IMR-90 (cell line): ENCODE results near the gene SREK1IP1. TPM values are rescaled to one million over a fixed set of nuclear protein-coding genes. Genes with fewer than 3 reads are reported as not detected.

Experiments used
- ATAC-seq: fragments of 200-7000 bp; cut with Tn5 transposase; 2 replicates; pipeline ENCODE4 v1.9.1; 2020; ENCODE audit warnings: low read depth, mild to moderate bottlenecking, moderate library complexity
- BruUV-seq: library from RNA; stranded (reverse); fragments of 400-500 nt; replicated peaks from 2 replicates; lab custom pipeline; 2021; lab: Mats Ljungman, UMichigan
- CTCF ChIA-PET: fragments of 300-600 bp; formaldehyde crosslinking; extraction: SDS; loops from one replicate; lab custom pipeline; 2021; ENCODE audit warnings: antibody characterized with exemption; lab: Yijun Ruan, JAX
- POLR2A ChIA-PET: fragments of 300-600 bp; sonication (Branson Sonifier 250); formaldehyde crosslinking; loops from one replicate; lab custom pipeline; 2022; ENCODE audit warnings: antibody characterized with exemption; ENCODE audit not compliant: unreplicated experiment; lab: Charles Lee
- DNase-seq: peaks from one replicate; pipeline ENCODE4 v3.0.0; 2013
- H2AFZ ChIP-seq: replicated peaks from 2 replicates; pipeline ENCODE3; 2013; ENCODE audit warnings: low read length, mild to moderate bottlenecking; ENCODE audit not compliant: poor library complexity
- H2AK5ac ChIP-seq: 2 replicates; pipeline ENCODE4 v1.6.1; 2013; ENCODE audit warnings: low read depth, low read length, inconsistent platforms
- H2AK9ac ChIP-seq: replicated peaks from 2 replicates; pipeline ENCODE3; 2013; ENCODE audit warnings: mild to moderate bottlenecking, low read depth, low read length, moderate library complexity; ENCODE audit not compliant: poor library complexity
- H2BK120ac ChIP-seq: 2 replicates; pipeline ENCODE4 v1.6.1; 2013; ENCODE audit warnings: low read depth, low read length, inconsistent platforms
- H2BK15ac ChIP-seq: 3 replicates; pipeline ENCODE4 v1.6.1; 2013; ENCODE audit warnings: low read depth, low read length, inconsistent platforms
- H2BK20ac ChIP-seq: 2 replicates; pipeline ENCODE4 v1.6.1; 2013; ENCODE audit warnings: low read depth, mild to moderate bottlenecking, inconsistent platforms, low read length, moderate library complexity
- H2BK5ac ChIP-seq: 2 replicates; pipeline ENCODE4 v1.6.1; 2013; ENCODE audit warnings: mild to moderate bottlenecking, low read depth, low read length, inconsistent platforms; ENCODE audit not compliant: poor library complexity, severe bottlenecking
- H3K14ac ChIP-seq: replicated peaks from 2 replicates; pipeline ENCODE4 v1.6.1; 2013; ENCODE audit warnings: low read depth, low read length, inconsistent platforms
- H3K18ac ChIP-seq: 2 replicates; pipeline ENCODE4 v1.6.1; 2013; ENCODE audit warnings: low read depth, low read length, control low read depth
- H3K23ac ChIP-seq: 2 replicates; pipeline ENCODE4 v1.6.1; 2013; ENCODE audit warnings: low read depth, low read length, inconsistent platforms
- H3K27ac ChIP-seq: 2 replicates; pipeline ENCODE4 v1.5.1; 2013; ENCODE audit warnings: mild to moderate bottlenecking, control low read depth, low read length; ENCODE audit not compliant: insufficient read depth
- H3K27me3 ChIP-seq: 2 replicates; pipeline ENCODE4 v1.6.1; 2013; ENCODE audit warnings: low read length; ENCODE audit not compliant: control insufficient read depth, insufficient read depth
- H3K36me3 ChIP-seq: 2 replicates; pipeline ENCODE4 v1.6.1; 2013; ENCODE audit warnings: low read length, mixed read lengths; ENCODE audit not compliant: control insufficient read depth, insufficient read depth
- H3K4ac ChIP-seq: 2 replicates; pipeline ENCODE4 v1.6.1; 2013; ENCODE audit warnings: low read depth, low read length, inconsistent platforms
- H3K4me1 ChIP-seq: 2 replicates; pipeline ENCODE4 v1.6.1; 2013; ENCODE audit warnings: low read length, mixed read lengths; ENCODE audit not compliant: control insufficient read depth, insufficient read depth
- H3K4me2 ChIP-seq: 2 replicates; pipeline ENCODE4 v1.6.1; 2013; ENCODE audit warnings: low read depth, mild to moderate bottlenecking, control low read depth, low read length, moderate library complexity
- H3K4me3 ChIP-seq: 2 replicates; pipeline ENCODE4 v1.5.1; 2013; ENCODE audit warnings: low read depth, mild to moderate bottlenecking, control low read depth, low read length, moderate library complexity; ENCODE audit not compliant: insufficient read depth
- H3K56ac ChIP-seq: 2 replicates; pipeline ENCODE4 v1.6.1; 2013; ENCODE audit warnings: low read length, inconsistent platforms; ENCODE audit not compliant: insufficient read depth; ENCODE audit errors: extremely low read depth
- H3K79me1 ChIP-seq, 2 experiments: 2 replicates each; pipeline ENCODE4 v1.6.1; 2013; ENCODE audit warnings: low read length in 2 of 2, inconsistent platforms in 1 of 2, low read depth in 1 of 2
- H3K9ac ChIP-seq: 2 replicates; pipeline ENCODE4 v1.6.1; 2013; ENCODE audit warnings: low read depth, low read length, control low read depth
- H3K9me1 ChIP-seq: 2 replicates; pipeline ENCODE4 v1.6.1; 2013; ENCODE audit warnings: low read length, inconsistent platforms; ENCODE audit not compliant: insufficient read depth
- H3K9me3 ChIP-seq: 2 replicates; pipeline ENCODE4 v1.6.1; 2013; ENCODE audit warnings: low read length; ENCODE audit not compliant: control insufficient read depth, insufficient read depth
- H4K20me1 ChIP-seq: 2 replicates; pipeline ENCODE4 v1.6.1; 2013; ENCODE audit warnings: low read length, inconsistent platforms; ENCODE audit not compliant: insufficient read depth
- H4K5ac ChIP-seq: 2 replicates; pipeline ENCODE4 v1.6.1; 2013; ENCODE audit warnings: mild to moderate bottlenecking, low read depth, low read length, control low read depth
- H4K8ac ChIP-seq, 2 experiments: 2 replicates each; pipeline ENCODE4 v1.6.1; 2013; ENCODE audit warnings: low read depth in 2 of 2, low read length in 2 of 2, control low read depth in 1 of 2, inconsistent platforms in 1 of 2
- H4K91ac ChIP-seq: 2 replicates; pipeline ENCODE4 v1.6.1; 2013; ENCODE audit warnings: low read depth, low read length, inconsistent platforms; ENCODE audit not compliant: insufficient read depth
- BHLHE40 ChIP-seq: fragments of 150-350 bp; IDR thresholded peaks from 2 replicates; pipeline ENCODE4 v1.6.1; 2016; ENCODE audit warnings: mild to moderate bottlenecking, low read depth, low read length
- CEBPB ChIP-seq: IDR thresholded peaks from 2 replicates; pipeline ENCODE4 v1.6.1; 2012; ENCODE audit warnings: low read depth, low read length, improper control_type of control experiment
- CHD1 ChIP-seq: IDR thresholded peaks from 2 replicates; pipeline ENCODE4 v1.6.1; 2012; ENCODE audit warnings: low read depth, low read length, improper control_type of control experiment
- MAFK ChIP-seq: IDR thresholded peaks from 2 replicates; pipeline ENCODE4 v1.6.1; 2012; ENCODE audit warnings: low read depth, low read length, improper control_type of control experiment
- MAZ ChIP-seq: IDR thresholded peaks from 2 replicates; pipeline ENCODE4 v1.6.1; 2012; ENCODE audit warnings: low read depth, mild to moderate bottlenecking, low read length, improper control_type of control experiment, moderate library complexity, borderline replicate concordance
- NFE2L2 ChIP-seq: fragments of 150-350 bp; IDR thresholded peaks from 2 replicates; pipeline ENCODE4 v1.6.1; 2016; ENCODE audit warnings: low read depth, mild to moderate bottlenecking, low read length
- RAD21 ChIP-seq: IDR thresholded peaks from 2 replicates; pipeline ENCODE4 v1.6.1; 2012; ENCODE audit warnings: low read length, improper control_type of control experiment
- RCOR1 ChIP-seq: IDR thresholded peaks from 2 replicates; pipeline ENCODE4 v1.6.1; 2012; ENCODE audit warnings: mild to moderate bottlenecking, low read length, improper control_type of control experiment; ENCODE audit not compliant: insufficient replicate concordance
- RFX5 ChIP-seq: IDR thresholded peaks from 2 replicates; pipeline ENCODE4 v1.8.0; 2012; ENCODE audit warnings: low read depth, mild to moderate bottlenecking, low read length, moderate library complexity
- SMC3 ChIP-seq: fragments of 150-350 bp; IDR thresholded peaks from 2 replicates; pipeline ENCODE4 v1.6.1; 2016; ENCODE audit warnings: low read depth, mild to moderate bottlenecking, antibody characterized with exemption, low read length, moderate library complexity
- WGBS, 2 experiments: methylation state at CpG; one replicate each; pipeline versions ENCODE4 v1.1.5 to v1.1.7; 2013; ENCODE audit warnings: missing lambda C conversion rate in 2 of 2; ENCODE audit not compliant: insufficient read length in 1 of 2; ENCODE audit errors: extremely low coverage in 2 of 2; 5-methylcytosine and 5-hydroxymethylcytosine counted together
- dilution Hi-C: fragments of 300-500 bp; cut with HindIII; formaldehyde crosslinking; loops from one replicate; pipeline ENCODE4 v1.14.3; 2018; ENCODE audit warnings: low sequenced_read_pairs; ENCODE audit not compliant: unreplicated experiment
- in situ Hi-C: fragments of 300-500 bp; cut with MboI; formaldehyde crosslinking; loops from 3 replicates; pipeline ENCODE4 v1.14.3; 2019; ENCODE audit warnings: low sequenced_read_pairs, inconsistent platforms, mixed read lengths
- intact Hi-C: fragments of 100-400 bp; cut with micrococcal nuclease; formaldehyde crosslinking; loops from 2 replicates; pipeline ENCODE4 v1.10.0; 2022
- polyA plus RNA-seq, 3 experiments: library from polyadenylated mRNA; depleted of rRNA; stranded (reverse); fragments of >200 nt; gene quantifications; 2 replicates each; pipeline ENCODE4 v1.2.3, GENCODE V29; 2012; ENCODE audit warnings: low replicate concordance in 1 of 3
- total RNA-seq: library from RNA; depleted of rRNA; stranded (reverse); fragments of >200 nt; gene quantifications from 2 replicates; pipeline ENCODE4 v1.2.3, GENCODE V29; 2012
- TF ChIP-seq, protein P1 (sequence below): fragments of 150-350 bp; IDR thresholded peaks from 2 replicates; pipeline ENCODE4 v1.6.1; 2016; ENCODE audit warnings: low read depth, mild to moderate bottlenecking, low read length, moderate library complexity, borderline replicate concordance
- TF ChIP-seq, protein P2 (sequence below): conservative IDR thresholded peaks from 2 replicates; pipeline ENCODE4 v1.5.1; 2012; ENCODE audit warnings: mild to moderate bottlenecking, low read depth, low read length, improper control_type of control experiment

SREK1IP1 gene
- total and polyA plus RNA-seq, 2 of the 4 experiments (the other 2 are of a cell fraction) = 3.3 to 6.5 TPM

DNA sequence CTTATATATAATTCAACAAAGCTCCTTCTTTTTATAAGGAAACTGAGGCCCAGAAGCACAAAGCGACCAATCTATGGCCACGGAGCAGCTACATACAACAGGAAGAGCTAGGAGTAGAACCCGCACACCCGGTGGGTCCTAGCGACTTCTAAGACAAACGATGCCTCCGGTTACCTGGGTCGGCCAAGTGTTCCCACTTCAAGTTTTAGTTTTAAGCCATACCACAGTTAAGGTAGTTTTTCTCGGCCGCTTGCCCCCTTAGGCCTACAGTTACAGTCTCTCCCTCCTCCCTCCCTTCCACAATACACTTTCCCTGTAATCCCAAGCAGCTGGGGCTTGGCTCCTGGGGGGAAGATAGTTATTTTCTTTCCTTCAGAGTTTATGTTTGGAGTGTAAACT is 533 bp downstream of the SREK1IP1 start:
- Histone ChIP-seq H3K18ac (peak overlapping the region; percentile 21; the same call in 1 of the 2 replicates), H4K20me1 (no peaks in the 10 kb centered on the region; the same call in 1 of the 2 replicates), H2AK9ac (peak overlapping the region; percentile 76), H2BK20ac (no peak overlapping the region), H3K4me2 (peak overlapping the region; percentile 94), H3K23ac (peak overlapping the region; percentile 93), H4K5ac (peak overlapping the region; percentile 87), H4K8ac (peak overlapping the region; percentile 74 to 93), H3K4ac (peak overlapping the region; percentile 83), H2BK5ac (peak overlapping the region; percentile 88), H2BK15ac (no peak overlapping the region), H3K14ac (peak overlapping the region; percentile 73; the same call in 1 of the 2 replicates), H3K9me3 (no peaks in the 10 kb centered on the region), H2BK120ac (peak overlapping the region; percentile 26; the same call in 1 of the 2 replicates), H3K4me3 (peak overlapping the region; percentile 84), H3K36me3 (peaks cover 3% of the 10 kb centered on the region), H3K27me3 (no peaks in the 10 kb centered on the region), H3K27ac (peak overlapping the region; percentile 93), H2AK5ac (no peak overlapping the region), H2AFZ (peak overlapping the region; percentile 97), H3K4me1 (peaks cover 5% of the 10 kb centered on the region), H3K9ac (peak overlapping the region; percentile 95), H3K79me1 (peaks cover 33 to 55% of the 10 kb centered on the region in 2 experiments), H3K56ac (peak overlapping the region; percentile 72), H3K9me1 (peaks cover 13% of the 10 kb centered on the region), H4K91ac (peak overlapping the region; percentile 15; the same call in 1 of the 2 replicates)
- ATAC-seq (peak; percentile 22), DNase-seq (peak; percentile 18)
- in situ Hi-C loops (no loop called here), intact Hi-C loops (loop anchor here (5.0 kb wide), 1 partner anchor 131 kb away; no protein-coding TSS in a partner anchor), dilution Hi-C loops (no loop called here)
- POLR2A ChIA-PET = no interaction called here
- 0% methylated on average over 1 of the region's 10 CpGs; no CpG with 5 or more reads in 1 of the 2 experiments for WGBS, 2 experiments
- no peak for TF ChIP-seq RAD21
- TF ChIP-seq CEBPB = no peak
- TF ChIP-seq MAFK = no peak
- no peak for TF ChIP-seq MAZ
- TF ChIP-seq BHLHE40 = no peak
- TF ChIP-seq, protein P1, sequence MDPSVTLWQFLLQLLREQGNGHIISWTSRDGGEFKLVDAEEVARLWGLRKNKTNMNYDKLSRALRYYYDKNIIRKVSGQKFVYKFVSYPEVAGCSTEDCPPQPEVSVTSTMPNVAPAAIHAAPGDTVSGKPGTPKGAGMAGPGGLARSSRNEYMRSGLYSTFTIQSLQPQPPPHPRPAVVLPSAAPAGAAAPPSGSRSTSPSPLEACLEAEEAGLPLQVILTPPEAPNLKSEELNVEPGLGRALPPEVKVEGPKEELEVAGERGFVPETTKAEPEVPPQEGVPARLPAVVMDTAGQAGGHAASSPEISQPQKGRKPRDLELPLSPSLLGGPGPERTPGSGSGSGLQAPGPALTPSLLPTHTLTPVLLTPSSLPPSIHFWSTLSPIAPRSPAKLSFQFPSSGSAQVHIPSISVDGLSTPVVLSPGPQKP = no peak
- TF ChIP-seq, protein P2, sequence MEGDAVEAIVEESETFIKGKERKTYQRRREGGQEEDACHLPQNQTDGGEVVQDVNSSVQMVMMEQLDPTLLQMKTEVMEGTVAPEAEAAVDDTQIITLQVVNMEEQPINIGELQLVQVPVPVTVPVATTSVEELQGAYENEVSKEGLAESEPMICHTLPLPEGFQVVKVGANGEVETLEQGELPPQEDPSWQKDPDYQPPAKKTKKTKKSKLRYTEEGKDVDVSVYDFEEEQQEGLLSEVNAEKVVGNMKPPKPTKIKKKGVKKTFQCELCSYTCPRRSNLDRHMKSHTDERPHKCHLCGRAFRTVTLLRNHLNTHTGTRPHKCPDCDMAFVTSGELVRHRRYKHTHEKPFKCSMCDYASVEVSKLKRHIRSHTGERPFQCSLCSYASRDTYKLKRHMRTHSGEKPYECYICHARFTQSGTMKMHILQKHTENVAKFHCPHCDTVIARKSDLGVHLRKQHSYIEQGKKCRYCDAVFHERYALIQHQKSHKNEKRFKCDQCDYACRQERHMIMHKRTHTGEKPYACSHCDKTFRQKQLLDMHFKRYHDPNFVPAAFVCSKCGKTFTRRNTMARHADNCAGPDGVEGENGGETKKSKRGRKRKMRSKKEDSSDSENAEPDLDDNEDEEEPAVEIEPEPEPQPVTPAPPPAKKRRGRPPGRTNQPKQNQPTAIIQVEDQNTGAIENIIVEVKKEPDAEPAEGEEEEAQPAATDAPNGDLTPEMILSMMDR = no peak
- TF ChIP-seq NFE2L2 = no peak
- TF ChIP-seq RFX5 = no peak
- no peak for TF ChIP-seq CHD1
- no peak for TF ChIP-seq SMC3
- no peak for TF ChIP-seq RCOR1
- BruUV-seq = TSS peak; percentile 34
- CTCF ChIA-PET = no interaction called here
